ENCODE measurements around the gene CSNK2A1. TPM values are rescaled to one million over a fixed set of nuclear protein-coding genes. Genes with fewer than 3 reads are reported as not detected.
A peak's percentile ranks its signal among the peaks of the same experiment; 100 is the strongest.

Gene CSNK2A1
- polyA plus RNA-seq, 3 donors: 31.7 to 55.5 (median 35.2) TPM

DNA sequence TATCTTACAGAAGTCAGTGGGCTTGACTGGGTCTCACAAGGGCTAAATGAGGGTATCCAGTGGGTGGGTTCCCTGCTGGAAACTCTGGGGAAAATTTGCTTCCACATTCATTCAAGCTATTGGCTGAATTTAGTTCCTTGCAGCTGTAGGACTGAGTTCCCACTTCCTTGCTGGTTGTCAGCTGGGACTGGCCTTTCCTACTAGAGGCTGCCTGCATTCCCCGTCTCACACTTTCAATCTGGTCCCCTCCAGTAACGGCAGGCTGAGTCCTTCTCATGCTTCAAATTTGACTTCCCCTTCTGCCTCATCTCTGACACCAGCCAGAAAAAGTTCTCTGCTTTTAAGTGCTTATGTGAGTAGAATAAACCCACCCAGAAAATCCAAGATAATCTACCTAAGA is 4.4 kb downstream of the CSNK2A1 start:
- Histone ChIP-seq H3K27ac (ENCODE audit: low read depth in 1 of 2, low read length in 2 of 2) (no peak overlapping the region), H3K4me3 (replicated peaks in 1 of 3; ENCODE audit: low read depth in 2 of 3, low read length in 3 of 3) (no peak overlapping the region), H3K79me2 (ENCODE audit: insufficient read depth, low read length) (peaks cover 93% of the 10 kb centered on the region), H3K27me3 (ENCODE audit: control insufficient read depth in 2 of 2, insufficient read depth in 2 of 2, low read length in 2 of 2) (no peaks in the 10 kb centered on the region), H3K4me1 (ENCODE audit: control insufficient read depth in 1 of 2, insufficient read depth in 2 of 2, low read length in 2 of 2) (peaks cover 31 to 60% of the 10 kb centered on the region in 2 donors), H4K20me1 (ENCODE audit: insufficient read depth, low read length) (peaks cover 85% of the 10 kb centered on the region), H3K9me3 (replicated peaks in 1 of 2; ENCODE audit: control insufficient read depth in 1 of 2, insufficient read depth in 1 of 2, low read length in 2 of 2) (no peaks in the 10 kb centered on the region), H3K4me2 (replicated peaks; ENCODE audit: extremely low read depth, low read length, poor library complexity, severe bottlenecking) (no peak overlapping the region), H3K9ac (ENCODE audit: insufficient read depth, low read length, poor library complexity, severe bottlenecking) (no peak overlapping the region), H2AFZ (ENCODE audit: insufficient read depth, low read depth, low read length, poor library complexity, severe bottlenecking) (no peak overlapping the region), H3K36me3 (replicated peaks in 1 of 2; ENCODE audit: control insufficient read depth in 1 of 2, insufficient read depth in 2 of 2, low read length in 2 of 2) (no peaks in the 10 kb centered on the region)
- Mint-ChIP-seq H3K27me3 (ENCODE audit: low read depth in 3 of 3) (peaks cover 0 to 3% (median 0%) of the 10 kb centered on the region in 3 donors), H3K36me3 (peaks cover 4 to 14% of the 10 kb centered on the region in 2 donors), H3K9me3 (peaks cover 0 to 8% (median 2%) of the 10 kb centered on the region in 7 donors), H3K4me3 (no peak overlapping the region), H3K4me1 (peaks cover 74% of the 10 kb centered on the region), H3K27ac (peak overlapping the region in 3 of 7 donors; percentile 64 to 75 (median 74))
- intact Hi-C loops (cut with micrococcal nuclease): no loop called here
- peak in 1 of 3 donors; percentile 22 for DNase-seq
- 0% methylated on average over 1 of the region's 2 CpGs for WGBS (ENCODE audit: insufficient coverage)
- TF ChIP-seq, protein P1, sequence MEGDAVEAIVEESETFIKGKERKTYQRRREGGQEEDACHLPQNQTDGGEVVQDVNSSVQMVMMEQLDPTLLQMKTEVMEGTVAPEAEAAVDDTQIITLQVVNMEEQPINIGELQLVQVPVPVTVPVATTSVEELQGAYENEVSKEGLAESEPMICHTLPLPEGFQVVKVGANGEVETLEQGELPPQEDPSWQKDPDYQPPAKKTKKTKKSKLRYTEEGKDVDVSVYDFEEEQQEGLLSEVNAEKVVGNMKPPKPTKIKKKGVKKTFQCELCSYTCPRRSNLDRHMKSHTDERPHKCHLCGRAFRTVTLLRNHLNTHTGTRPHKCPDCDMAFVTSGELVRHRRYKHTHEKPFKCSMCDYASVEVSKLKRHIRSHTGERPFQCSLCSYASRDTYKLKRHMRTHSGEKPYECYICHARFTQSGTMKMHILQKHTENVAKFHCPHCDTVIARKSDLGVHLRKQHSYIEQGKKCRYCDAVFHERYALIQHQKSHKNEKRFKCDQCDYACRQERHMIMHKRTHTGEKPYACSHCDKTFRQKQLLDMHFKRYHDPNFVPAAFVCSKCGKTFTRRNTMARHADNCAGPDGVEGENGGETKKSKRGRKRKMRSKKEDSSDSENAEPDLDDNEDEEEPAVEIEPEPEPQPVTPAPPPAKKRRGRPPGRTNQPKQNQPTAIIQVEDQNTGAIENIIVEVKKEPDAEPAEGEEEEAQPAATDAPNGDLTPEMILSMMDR (IDR thresholded peaks at IDR 0.05): no peak

DNA sequence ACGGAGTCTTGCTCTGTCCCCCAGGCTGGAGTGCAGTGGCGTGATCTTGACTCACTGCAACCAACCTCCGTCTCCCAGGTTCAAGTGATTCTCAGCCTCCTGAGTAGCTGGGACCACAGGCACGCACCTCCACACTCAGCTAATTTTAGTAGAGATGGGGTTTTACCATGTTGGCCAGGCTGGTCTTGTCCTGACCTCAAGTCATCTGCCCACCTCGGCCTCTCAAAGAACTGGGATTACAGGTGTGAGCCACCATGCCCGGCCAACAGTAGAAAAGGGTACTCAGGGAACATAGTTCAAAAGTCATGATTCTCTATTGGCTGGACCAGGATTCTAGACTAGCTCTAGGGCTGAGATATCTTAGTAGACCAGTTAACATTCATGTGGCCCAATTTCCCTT is 5.6 kb downstream of the CSNK2A1 start:
- Mint-ChIP-seq H3K4me1 (peaks cover 80% of the 10 kb centered on the region), H3K27me3 (ENCODE audit: low read depth in 3 of 3) (peaks cover 0 to 3% (median 0%) of the 10 kb centered on the region in 3 donors), H3K36me3 (peaks cover 4 to 12% of the 10 kb centered on the region in 2 donors), H3K27ac (peak overlapping the region in 2 of 7 donors; percentile 21 to 45), H3K9me3 (peaks cover 0 to 5% (median 0%) of the 10 kb centered on the region in 7 donors), H3K4me3 (no peak overlapping the region)
- no peaks in the 10 kb centered on the region for H3K36me3 ChIP-seq (replicated peaks in 1 of 2; ENCODE audit: control insufficient read depth in 1 of 2, insufficient read depth in 2 of 2, low read length in 2 of 2)
- peaks cover 97% of the 10 kb centered on the region for H4K20me1 ChIP-seq (ENCODE audit: insufficient read depth, low read length)
- WGBS (ENCODE audit: insufficient coverage): 92% methylated on average over 4 of the region's 6 CpGs
- H3K9me3 ChIP-seq (replicated peaks in 1 of 2; ENCODE audit: control insufficient read depth in 1 of 2, insufficient read depth in 1 of 2, low read length in 2 of 2): no peaks in the 10 kb centered on the region
- no peaks in the 10 kb centered on the region for H3K27me3 ChIP-seq (ENCODE audit: control insufficient read depth in 2 of 2, insufficient read depth in 2 of 2, low read length in 2 of 2)
- DNase-seq: no peak
- H3K27ac ChIP-seq (ENCODE audit: low read depth in 1 of 2, low read length in 2 of 2): no peak overlapping the region
- H2AFZ ChIP-seq (ENCODE audit: insufficient read depth, low read depth, low read length, poor library complexity, severe bottlenecking): no peak overlapping the region
- no peak overlapping the region for H3K4me3 ChIP-seq (replicated peaks in 1 of 3; ENCODE audit: low read depth in 2 of 3, low read length in 3 of 3)
- no peak overlapping the region for H3K9ac ChIP-seq (ENCODE audit: insufficient read depth, low read length, poor library complexity, severe bottlenecking)
- peaks cover 100% of the 10 kb centered on the region for H3K79me2 ChIP-seq (ENCODE audit: insufficient read depth, low read length)
- TF ChIP-seq, protein P1 (IDR thresholded peaks at IDR 0.05): no peak
- intact Hi-C loops (cut with micrococcal nuclease): no loop called here
- H3K4me2 ChIP-seq (replicated peaks; ENCODE audit: extremely low read depth, low read length, poor library complexity, severe bottlenecking): no peak overlapping the region
- H3K4me1 ChIP-seq (ENCODE audit: control insufficient read depth in 1 of 2, insufficient read depth in 2 of 2, low read length in 2 of 2): peaks cover 36 to 63% of the 10 kb centered on the region in 2 donors
